ENCODE measurements around the gene FMO5.

DNA sequence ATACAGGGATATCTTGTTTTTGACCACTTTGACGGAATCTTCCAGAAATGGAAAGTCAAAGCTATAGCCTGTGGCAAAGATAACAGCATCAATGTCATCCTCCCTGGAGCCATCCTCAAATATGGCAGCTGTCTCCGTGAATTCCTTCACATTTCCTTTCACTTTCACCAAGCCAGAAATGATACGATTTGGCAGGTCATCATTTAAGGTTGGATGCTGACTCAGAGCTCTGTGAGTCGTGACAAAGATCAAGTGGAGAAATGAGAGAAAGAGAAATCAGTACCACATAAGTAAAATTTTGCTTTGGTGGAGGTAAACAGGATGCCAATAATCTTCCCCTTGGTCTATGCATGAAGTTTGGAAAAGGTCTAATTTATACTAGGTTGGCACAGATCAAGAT is 23.9 kb downstream of the FMO5 start:
- no peak for TF ChIP-seq POLR2A (IDR thresholded peaks at IDR 0.05)
- TF ChIP-seq, protein P1, sequence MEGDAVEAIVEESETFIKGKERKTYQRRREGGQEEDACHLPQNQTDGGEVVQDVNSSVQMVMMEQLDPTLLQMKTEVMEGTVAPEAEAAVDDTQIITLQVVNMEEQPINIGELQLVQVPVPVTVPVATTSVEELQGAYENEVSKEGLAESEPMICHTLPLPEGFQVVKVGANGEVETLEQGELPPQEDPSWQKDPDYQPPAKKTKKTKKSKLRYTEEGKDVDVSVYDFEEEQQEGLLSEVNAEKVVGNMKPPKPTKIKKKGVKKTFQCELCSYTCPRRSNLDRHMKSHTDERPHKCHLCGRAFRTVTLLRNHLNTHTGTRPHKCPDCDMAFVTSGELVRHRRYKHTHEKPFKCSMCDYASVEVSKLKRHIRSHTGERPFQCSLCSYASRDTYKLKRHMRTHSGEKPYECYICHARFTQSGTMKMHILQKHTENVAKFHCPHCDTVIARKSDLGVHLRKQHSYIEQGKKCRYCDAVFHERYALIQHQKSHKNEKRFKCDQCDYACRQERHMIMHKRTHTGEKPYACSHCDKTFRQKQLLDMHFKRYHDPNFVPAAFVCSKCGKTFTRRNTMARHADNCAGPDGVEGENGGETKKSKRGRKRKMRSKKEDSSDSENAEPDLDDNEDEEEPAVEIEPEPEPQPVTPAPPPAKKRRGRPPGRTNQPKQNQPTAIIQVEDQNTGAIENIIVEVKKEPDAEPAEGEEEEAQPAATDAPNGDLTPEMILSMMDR (IDR thresholded peaks at IDR 0.05), result no peak

Measured in right lobe of liver (tissue), 4 donors.